CD14-positive monocyte (primary cell): Measurements from ENCODE around the gene SLC7A8. TPM values are rescaled to one million over a fixed set of nuclear protein-coding genes. Genes with fewer than 3 reads are reported as not detected.

Experiments used
- DNase-seq, 3 donors: peaks; one replicate each; pipeline ENCODE4 v3.0.0-alpha.2; 2011 to 2022
- H2AFZ ChIP-seq: 2 replicates; pipeline ENCODE4 v1.6.0; 2012; ENCODE audit warnings: mild to moderate bottlenecking, low read depth, low read length, inconsistent platforms; ENCODE audit not compliant: insufficient read depth, poor library complexity, severe bottlenecking
- H3K27ac ChIP-seq, 2 donors: 1 replicate in 1 of 2; 2 replicates in 1 of 2; pipeline ENCODE4 v1.5.1; 2012 to 2013; ENCODE audit warnings: low read length in 2 of 2, control low read depth in 1 of 2, inconsistent platforms in 1 of 2, low read depth in 1 of 2, mild to moderate bottlenecking in 1 of 2
- H3K27me3 ChIP-seq, 2 donors: one replicate each; pipeline versions ENCODE4 v1.6.0 to v1.6.1; 2011 to 2013; ENCODE audit warnings: low read length in 2 of 2; ENCODE audit not compliant: control insufficient read depth in 2 of 2, insufficient read depth in 2 of 2
- H3K36me3 ChIP-seq, 2 donors: replicated peaks in 1 of 2; 1 replicate in 1 of 2; 2 replicates in 1 of 2; pipeline versions ENCODE4 v1.5.1 to v1.6.1; 2012 to 2013; ENCODE audit warnings: low read length in 2 of 2, control low read depth in 1 of 2, inconsistent platforms in 1 of 2, mild to moderate bottlenecking in 1 of 2; ENCODE audit not compliant: insufficient read depth in 2 of 2, control insufficient read depth in 1 of 2
- H3K4me1 ChIP-seq, 2 donors: 1 replicate in 1 of 2; 2 replicates in 1 of 2; pipeline versions ENCODE4 v1.5.1 to v1.6.1; 2012 to 2013; ENCODE audit warnings: low read length in 2 of 2, control low read depth in 1 of 2, inconsistent platforms in 1 of 2, mild to moderate bottlenecking in 1 of 2, moderate library complexity in 1 of 2; ENCODE audit not compliant: insufficient read depth in 2 of 2, control insufficient read depth in 1 of 2
- H3K4me2 ChIP-seq: replicated peaks from 2 replicates; pipeline ENCODE3; 2012; ENCODE audit warnings: low read length, moderate library complexity, mild to moderate bottlenecking; ENCODE audit not compliant: poor library complexity, severe bottlenecking; ENCODE audit errors: extremely low read depth
- H3K4me3 ChIP-seq, 3 experiments: fragments of 200-600 bp in 1 of 3; sonication (generic) in 1 of 3; replicated peaks in 1 of 3; 1 replicate in 2 of 3; 2 replicates in 1 of 3; pipeline ENCODE4 v1.5.1; 2011 to 2013; ENCODE audit warnings: low read length in 3 of 3, mild to moderate bottlenecking in 3 of 3, control low read depth in 2 of 3, low read depth in 2 of 3, inconsistent platforms in 1 of 3, moderate library complexity in 1 of 3
- H3K79me2 ChIP-seq: 2 replicates; pipeline ENCODE4 v1.6.0; 2012; ENCODE audit warnings: mild to moderate bottlenecking, control low read depth, inconsistent platforms, low read length, moderate library complexity; ENCODE audit not compliant: insufficient read depth
- H3K9ac ChIP-seq: 2 replicates; pipeline ENCODE4 v1.6.0; 2017; ENCODE audit warnings: low read length, mild to moderate bottlenecking; ENCODE audit not compliant: insufficient read depth, poor library complexity, severe bottlenecking
- H3K9me3 ChIP-seq, 2 donors: replicated peaks in 1 of 2; 1 replicate in 1 of 2; 2 replicates in 1 of 2; pipeline versions ENCODE4 v1.5.1 to v1.6.1; 2012 to 2013; ENCODE audit warnings: low read length in 2 of 2, control low read depth in 1 of 2; ENCODE audit not compliant: control insufficient read depth in 1 of 2, insufficient read depth in 1 of 2
- H4K20me1 ChIP-seq: 2 replicates; pipeline ENCODE4 v1.6.0; 2012; ENCODE audit warnings: mild to moderate bottlenecking, low read length, control low read depth, moderate library complexity; ENCODE audit not compliant: insufficient read depth
- H3K27ac Mint-ChIP-seq, 7 donors: one replicate each; pipeline ENCODE4 v1.8.0; 2020; ENCODE audit warnings: mild to moderate bottlenecking in 7 of 7, mixed read lengths in 7 of 7, moderate library complexity in 6 of 7, inconsistent platforms in 2 of 7
- H3K27me3 Mint-ChIP-seq, 3 donors: one replicate each; pipeline ENCODE4 v1.8.0; 2021 to 2022; ENCODE audit warnings: low read depth in 3 of 3, mild to moderate bottlenecking in 3 of 3, mixed read lengths in 3 of 3, moderate library complexity in 3 of 3, inconsistent platforms in 1 of 3
- H3K36me3 Mint-ChIP-seq, 2 donors: one replicate each; pipeline ENCODE4 v1.8.0; 2020; ENCODE audit warnings: mixed read lengths in 2 of 2, inconsistent platforms in 1 of 2, mild to moderate bottlenecking in 1 of 2
- H3K4me1 Mint-ChIP-seq: one replicate; pipeline ENCODE4 v1.8.0; 2020; ENCODE audit warnings: mild to moderate bottlenecking, mixed read lengths
- H3K4me3 Mint-ChIP-seq, 2 donors: one replicate each; pipeline ENCODE4 v1.8.0; 2020; ENCODE audit warnings: mild to moderate bottlenecking in 2 of 2, mixed read lengths in 2 of 2, moderate library complexity in 1 of 2
- H3K9me3 Mint-ChIP-seq, 7 donors: one replicate each; pipeline ENCODE4 v1.8.0; 2020 to 2022; ENCODE audit warnings: mixed read lengths in 7 of 7, mild to moderate bottlenecking in 6 of 7, moderate library complexity in 6 of 7, inconsistent platforms in 2 of 7
- WGBS: methylation state at CpG from one replicate; pipeline ENCODE4 v1.1.5; 2013; ENCODE audit warnings: missing lambda C conversion rate; ENCODE audit not compliant: insufficient coverage; 5-methylcytosine and 5-hydroxymethylcytosine counted together
- intact Hi-C, 2 donors: fragments of 100-400 bp; cut with micrococcal nuclease; formaldehyde crosslinking; loops; one replicate each; pipeline versions ENCODE4 v1.15.0 to v1.15.1; 2023
- polyA plus RNA-seq, 3 donors: library from polyadenylated mRNA; depleted of rRNA in 1 of 3; unstranded in 2 of 3; stranded (reverse) in 1 of 3; fragments of 300-500 nt in 2 of 3; fragments of >200 nt in 1 of 3; fragmentation: Illumina TruSeq in 2 of 3; gene quantifications; 1 replicate in 2 of 3; 2 replicates in 1 of 3; pipeline ENCODE4 v1.2.3, GENCODE V29; 2012 to 2021
- TF ChIP-seq, protein P1 (sequence below): fragments of 200-600 bp; IDR thresholded peaks from one replicate; pipeline ENCODE4 v1.8.0; 2022; ENCODE audit warnings: antibody characterized with exemption, mild to moderate bottlenecking

SLC7A8 gene
- polyA plus RNA-seq, 3 donors, result 0.05 to 0.53 (median 0.25) TPM

DNA sequence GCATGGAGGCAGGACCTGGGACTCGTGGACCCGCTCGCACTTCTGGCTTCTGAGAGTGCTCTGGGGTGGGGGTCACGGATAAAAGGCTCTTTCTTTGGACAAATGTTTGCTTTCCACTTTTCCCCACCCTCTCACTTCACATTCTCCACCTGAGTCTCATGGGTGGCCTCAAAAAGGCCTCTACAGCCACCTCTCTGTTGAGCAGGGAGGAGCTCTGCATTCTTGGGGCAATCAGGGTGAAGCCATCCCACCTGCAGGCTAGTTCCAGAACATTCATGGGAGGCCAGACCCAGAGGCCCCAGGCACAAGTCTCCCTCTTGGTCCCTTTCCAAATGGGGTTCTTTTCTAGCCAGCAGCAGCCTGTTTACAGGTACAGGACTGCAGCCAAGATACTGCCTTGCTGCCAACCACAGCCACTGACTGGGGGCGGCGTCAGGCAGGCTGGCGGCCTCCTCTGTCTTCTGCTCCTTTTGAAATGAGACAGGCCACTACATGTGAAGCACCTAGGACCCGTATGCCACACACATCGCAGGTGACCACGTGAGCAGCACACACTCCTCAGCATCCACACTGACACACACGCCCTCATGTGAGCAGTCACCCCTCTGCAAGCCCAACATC, 46.2 kb downstream of the SLC7A8 start:
- Histone ChIP-seq H3K9ac (no peak overlapping the region), H3K27me3 (no peaks in the 10 kb centered on the region), H2AFZ (no peak overlapping the region), H3K4me3 (no peak overlapping the region), H3K27ac (no peak overlapping the region), H3K4me2 (no peak overlapping the region), H3K4me1 (no peaks in the 10 kb centered on the region), H4K20me1 (no peaks in the 10 kb centered on the region), H3K79me2 (no peaks in the 10 kb centered on the region), H3K9me3 (no peaks in the 10 kb centered on the region), H3K36me3 (no peaks in the 10 kb centered on the region)
- Mint-ChIP-seq H3K4me3 (no peak overlapping the region), H3K4me1 (no peaks in the 10 kb centered on the region), H3K9me3 (peaks cover 0 to 2% (median 0%) of the 10 kb centered on the region in 7 donors), H3K27me3 (peaks cover 0 to 1% (median 1%) of the 10 kb centered on the region in 3 donors), H3K27ac (no peak overlapping the region), H3K36me3 (no peaks in the 10 kb centered on the region)
- DNase-seq, result no peak
- TF ChIP-seq, protein P1, sequence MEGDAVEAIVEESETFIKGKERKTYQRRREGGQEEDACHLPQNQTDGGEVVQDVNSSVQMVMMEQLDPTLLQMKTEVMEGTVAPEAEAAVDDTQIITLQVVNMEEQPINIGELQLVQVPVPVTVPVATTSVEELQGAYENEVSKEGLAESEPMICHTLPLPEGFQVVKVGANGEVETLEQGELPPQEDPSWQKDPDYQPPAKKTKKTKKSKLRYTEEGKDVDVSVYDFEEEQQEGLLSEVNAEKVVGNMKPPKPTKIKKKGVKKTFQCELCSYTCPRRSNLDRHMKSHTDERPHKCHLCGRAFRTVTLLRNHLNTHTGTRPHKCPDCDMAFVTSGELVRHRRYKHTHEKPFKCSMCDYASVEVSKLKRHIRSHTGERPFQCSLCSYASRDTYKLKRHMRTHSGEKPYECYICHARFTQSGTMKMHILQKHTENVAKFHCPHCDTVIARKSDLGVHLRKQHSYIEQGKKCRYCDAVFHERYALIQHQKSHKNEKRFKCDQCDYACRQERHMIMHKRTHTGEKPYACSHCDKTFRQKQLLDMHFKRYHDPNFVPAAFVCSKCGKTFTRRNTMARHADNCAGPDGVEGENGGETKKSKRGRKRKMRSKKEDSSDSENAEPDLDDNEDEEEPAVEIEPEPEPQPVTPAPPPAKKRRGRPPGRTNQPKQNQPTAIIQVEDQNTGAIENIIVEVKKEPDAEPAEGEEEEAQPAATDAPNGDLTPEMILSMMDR, result no peak
- WGBS, result 90% methylated on average over 7 of the region's 11 CpGs
- intact Hi-C loops, result no loop called here

DNA sequence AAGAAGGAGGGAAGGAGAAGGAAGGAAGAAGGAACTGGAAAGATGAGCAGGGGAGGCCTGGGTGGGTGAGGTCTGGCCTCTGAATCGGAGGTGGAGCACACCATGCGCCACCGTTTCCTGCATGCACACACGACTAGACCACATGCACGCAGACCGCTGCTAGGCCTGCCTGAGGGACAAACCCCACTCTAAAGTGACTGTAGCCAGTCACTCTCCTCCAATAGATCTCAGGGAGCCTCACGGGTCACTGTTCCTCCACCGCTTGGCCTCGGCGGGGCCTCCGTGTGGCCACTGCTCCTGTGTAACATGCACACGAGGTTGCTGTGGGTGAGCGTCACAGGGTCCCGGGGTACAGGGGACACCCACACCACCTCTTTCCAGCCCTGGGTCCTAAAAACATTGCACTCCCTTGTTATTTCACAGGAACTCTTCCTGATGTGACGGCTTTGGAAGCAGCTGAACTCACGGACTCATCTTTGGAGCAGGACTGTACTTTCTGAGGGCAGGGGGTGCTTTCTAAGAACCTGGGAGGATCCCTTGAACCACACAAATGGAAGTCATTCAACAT, 46.8 kb downstream of the SLC7A8 start:
- Histone ChIP-seq H4K20me1 (no peaks in the 10 kb centered on the region), H3K79me2 (no peaks in the 10 kb centered on the region), H3K36me3 (no peaks in the 10 kb centered on the region), H3K4me3 (no peak overlapping the region), H2AFZ (no peak overlapping the region), H3K27me3 (no peaks in the 10 kb centered on the region), H3K4me2 (no peak overlapping the region), H3K4me1 (peaks cover 0 to under 1% of the 10 kb centered on the region in 2 donors), H3K27ac (no peak overlapping the region), H3K9ac (no peak overlapping the region), H3K9me3 (no peaks in the 10 kb centered on the region)
- peaks cover 0 to 1% (median 1%) of the 10 kb centered on the region in 3 donors for H3K27me3 Mint-ChIP-seq
- WGBS, result 82% methylated on average over 16 of the region's 16 CpGs
- DNase-seq, result no peak
- H3K27ac Mint-ChIP-seq, result no peak overlapping the region
- no peaks in the 10 kb centered on the region for H3K4me1 Mint-ChIP-seq
- intact Hi-C loops, result no loop called here
- H3K36me3 Mint-ChIP-seq, result no peaks in the 10 kb centered on the region
- H3K9me3 Mint-ChIP-seq, result peaks cover 0 to 2% (median 0%) of the 10 kb centered on the region in 7 donors
- TF ChIP-seq, protein P1, result no peak
- H3K4me3 Mint-ChIP-seq, result no peak overlapping the region
